ENCODE measurements around the gene CAMK2A.

Gene CAMK2A

GRCh38 chr5:150176745-150177477 lies 112.7 kb downstream of the CAMK2A start:
- H3K36me3 ChIP-seq = no peaks in the 10 kb centered on the region
- H3K4me3 ChIP-seq (ENCODE audit: low read depth, low read length) = no peak overlapping the region
- TF ChIP-seq, protein P1, sequence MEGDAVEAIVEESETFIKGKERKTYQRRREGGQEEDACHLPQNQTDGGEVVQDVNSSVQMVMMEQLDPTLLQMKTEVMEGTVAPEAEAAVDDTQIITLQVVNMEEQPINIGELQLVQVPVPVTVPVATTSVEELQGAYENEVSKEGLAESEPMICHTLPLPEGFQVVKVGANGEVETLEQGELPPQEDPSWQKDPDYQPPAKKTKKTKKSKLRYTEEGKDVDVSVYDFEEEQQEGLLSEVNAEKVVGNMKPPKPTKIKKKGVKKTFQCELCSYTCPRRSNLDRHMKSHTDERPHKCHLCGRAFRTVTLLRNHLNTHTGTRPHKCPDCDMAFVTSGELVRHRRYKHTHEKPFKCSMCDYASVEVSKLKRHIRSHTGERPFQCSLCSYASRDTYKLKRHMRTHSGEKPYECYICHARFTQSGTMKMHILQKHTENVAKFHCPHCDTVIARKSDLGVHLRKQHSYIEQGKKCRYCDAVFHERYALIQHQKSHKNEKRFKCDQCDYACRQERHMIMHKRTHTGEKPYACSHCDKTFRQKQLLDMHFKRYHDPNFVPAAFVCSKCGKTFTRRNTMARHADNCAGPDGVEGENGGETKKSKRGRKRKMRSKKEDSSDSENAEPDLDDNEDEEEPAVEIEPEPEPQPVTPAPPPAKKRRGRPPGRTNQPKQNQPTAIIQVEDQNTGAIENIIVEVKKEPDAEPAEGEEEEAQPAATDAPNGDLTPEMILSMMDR (IDR thresholded peaks at IDR 0.05; ENCODE audit: low read depth, low read length) = no peak
- no peaks in the 10 kb centered on the region for H3K27me3 ChIP-seq
- no peak for DNase-seq
- H3K9me3 ChIP-seq = no peaks in the 10 kb centered on the region
- peaks cover 4% of the 10 kb centered on the region; the same call in 1 of the 2 replicates for H3K4me1 ChIP-seq

GRCh38 chr5:150175536-150175935 lies 114.0 kb downstream of the CAMK2A start:
- Histone ChIP-seq H3K36me3 (no peaks in the 10 kb centered on the region), H3K9me3 (no peaks in the 10 kb centered on the region), H3K4me3 (ENCODE audit: low read depth, low read length) (no peak overlapping the region), H3K4me1 (peaks cover 4% of the 10 kb centered on the region; the same call in 1 of the 2 replicates), H3K27me3 (no peaks in the 10 kb centered on the region)
- TF ChIP-seq, protein P1 (IDR thresholded peaks at IDR 0.05; ENCODE audit: low read depth, low read length) = peak; percentile 82
- DNase-seq = peak; percentile 65

- Histone ChIP-seq H3K27me3 (no peaks in the 10 kb centered on the region), H3K4me3 (ENCODE audit: low read depth, low read length) (no peak overlapping the region), H3K36me3 (no peaks in the 10 kb centered on the region), H3K9me3 (no peaks in the 10 kb centered on the region), H3K4me1 (peaks cover 4% of the 10 kb centered on the region; the same call in 1 of the 2 replicates)
- DNase-seq = no peak
- TF ChIP-seq, protein P1 (IDR thresholded peaks at IDR 0.05; ENCODE audit: low read depth, low read length) = no peak
Measured at GRCh38 chr5:150175076-150175475, 114.5 kb downstream of the CAMK2A start.

DNA sequence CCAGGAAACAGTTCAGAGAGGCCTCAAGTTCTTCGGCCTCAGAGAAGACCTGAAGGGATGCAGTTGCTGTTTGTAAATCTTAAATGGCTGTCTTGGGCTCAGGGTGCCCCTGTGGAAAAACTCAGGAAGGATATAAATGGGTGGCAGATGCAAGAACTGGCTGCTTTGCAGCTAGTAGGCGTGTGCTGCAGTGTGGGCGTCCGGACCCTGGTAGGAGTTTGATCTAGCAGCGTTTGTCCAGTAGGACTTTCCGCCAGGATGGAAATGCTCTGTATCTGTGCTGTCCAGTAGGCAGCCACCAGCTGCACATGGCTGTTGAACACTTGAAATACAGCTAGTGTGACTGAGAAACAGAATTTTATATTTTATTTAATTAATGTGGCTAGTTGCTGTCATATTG lies 115.3 kb downstream of the CAMK2A start:
- TF ChIP-seq, protein P1 (IDR thresholded peaks at IDR 0.05; ENCODE audit: low read depth, low read length) = no peak
- Histone ChIP-seq H3K9me3 (no peaks in the 10 kb centered on the region), H3K4me1 (peaks cover 4% of the 10 kb centered on the region; the same call in 1 of the 2 replicates), H3K36me3 (no peaks in the 10 kb centered on the region), H3K4me3 (ENCODE audit: low read depth, low read length) (no peak overlapping the region), H3K27me3 (no peaks in the 10 kb centered on the region)
- no peak for DNase-seq

DNA sequence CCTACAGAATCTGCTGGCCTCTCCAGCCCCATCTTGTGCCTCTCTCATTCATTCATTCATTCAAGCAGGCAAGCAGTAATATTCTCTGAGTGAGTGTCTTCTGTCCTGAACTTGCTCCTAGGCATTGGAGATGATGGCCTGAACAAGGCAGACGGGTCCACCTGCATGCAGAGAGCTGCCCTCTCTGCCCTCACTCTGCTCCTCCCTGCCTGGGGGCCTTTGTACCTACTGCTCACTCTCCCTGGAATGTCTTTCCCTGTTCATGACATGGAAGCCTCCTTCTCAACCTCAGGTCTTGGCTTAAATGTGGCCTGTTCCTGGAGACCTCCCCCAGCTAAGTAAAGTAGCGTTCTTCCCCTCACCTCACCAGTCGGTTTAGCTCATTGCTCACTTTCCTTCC lies 116.4 kb downstream of the CAMK2A start:
- no peak for DNase-seq
- TF ChIP-seq, protein P1 (IDR thresholded peaks at IDR 0.05; ENCODE audit: low read depth, low read length) = no peak
- Histone ChIP-seq H3K36me3 (no peaks in the 10 kb centered on the region), H3K4me1 (peaks cover 4% of the 10 kb centered on the region; the same call in 1 of the 2 replicates), H3K9me3 (no peaks in the 10 kb centered on the region), H3K27me3 (no peaks in the 10 kb centered on the region), H3K4me3 (ENCODE audit: low read depth, low read length) (no peak overlapping the region)

GRCh38 chr5:150172556-150172955 lies 117.0 kb downstream of the CAMK2A start:
- no peaks in the 10 kb centered on the region for H3K36me3 ChIP-seq
- H3K9me3 ChIP-seq = no peaks in the 10 kb centered on the region
- no peak for DNase-seq
- peaks cover 4% of the 10 kb centered on the region; the same call in 1 of the 2 replicates for H3K4me1 ChIP-seq
- H3K27me3 ChIP-seq = no peaks in the 10 kb centered on the region
- no peak overlapping the region for H3K4me3 ChIP-seq (ENCODE audit: low read depth, low read length)
- TF ChIP-seq, protein P1 (IDR thresholded peaks at IDR 0.05; ENCODE audit: low read depth, low read length) = no peak
